ENCODE measurements around the gene VGF.
"Not testable (repeated sequence)": the region's sequence is repeated elsewhere in the genome, so short reads cannot be mapped to it uniquely, and the experiment has no call there.

Gene VGF

GRCh38 chr7:101165075-101165957, at the start of gene VGF:
TSS of gene VGF (minus strand) at chr7:101165569. CDS start at chr7:101164843, 726 bp downstream.
- peak; percentile 95 for DNase-seq

- no peak for DNase-seq
These were observed 46.6 kb upstream of the VGF start for GRCh38 chr7:101212014-101212413.

- DNase-seq, result no peak
These were observed 46.1 kb upstream of the VGF start for GRCh38 chr7:101211501-101211900.

GRCh38 chr7:101210143-101210542, 44.8 kb upstream of the VGF start:
- DNase-seq, result no peak

GRCh38 chr7:101208794-101209193, 43.4 kb upstream of the VGF start:
- no peak for DNase-seq

GRCh38 chr7:101207459-101207858, 42.1 kb upstream of the VGF start:
- no peak for DNase-seq

- no peak for DNase-seq
These were observed 41.3 kb upstream of the VGF start for GRCh38 chr7:101206665-101207042.

- no peak for DNase-seq
These were observed 40.7 kb upstream of the VGF start for GRCh38 chr7:101205901-101206664.

GRCh38 chr7:101203740-101204738, 38.7 kb upstream of the VGF start:
- DNase-seq, result not testable (repeated sequence)

GRCh38 chr7:101202603-101202918, 37.2 kb upstream of the VGF start:
- no peak for DNase-seq

GRCh38 chr7:101201695-101202602, 36.6 kb upstream of the VGF start:
- DNase-seq, result no peak

GRCh38 chr7:101200862-101201599, 35.7 kb upstream of the VGF start, which contains the start of gene MOGAT3:
TSS of gene MOGAT3 (minus strand) at chr7:101201036. CDS start at chr7:101200854, 182 bp downstream.
- no peak for DNase-seq

GRCh38 chr7:101200504-101200861, 35.1 kb upstream of the VGF start:
- no peak for DNase-seq

GRCh38 chr7:101199522-101199921, 34.2 kb upstream of the VGF start:
- DNase-seq, result not testable (repeated sequence)

- no peak for DNase-seq
These were observed 33.1 kb upstream of the VGF start for GRCh38 chr7:101198476-101198875.

- no peak for DNase-seq
These were observed 32.6 kb upstream of the VGF start for GRCh38 chr7:101197991-101198390.

GRCh38 chr7:101195884-101196283, 30.5 kb upstream of the VGF start:
- DNase-seq, result no peak

- DNase-seq, result no peak
These were observed 23.7 kb upstream of the VGF start for GRCh38 chr7:101189109-101189508.

- DNase-seq, result no peak
These were observed 21.6 kb upstream of the VGF start for GRCh38 chr7:101186844-101187428.

GRCh38 chr7:101186194-101186593, 20.8 kb upstream of the VGF start:
- no peak for DNase-seq

Data from fibroblast of skin of right quadriceps (primary cell).